Limb (tissue), 2 donors: ENCODE results near the gene MEX3C.

Experiments used
- DNase-seq, 2 donors: peaks; one replicate each; pipeline ENCODE4 v3.0.0-alpha.2; 2016; ENCODE audit errors: extremely low spot score in 2 of 2

MEX3C gene

DNA sequence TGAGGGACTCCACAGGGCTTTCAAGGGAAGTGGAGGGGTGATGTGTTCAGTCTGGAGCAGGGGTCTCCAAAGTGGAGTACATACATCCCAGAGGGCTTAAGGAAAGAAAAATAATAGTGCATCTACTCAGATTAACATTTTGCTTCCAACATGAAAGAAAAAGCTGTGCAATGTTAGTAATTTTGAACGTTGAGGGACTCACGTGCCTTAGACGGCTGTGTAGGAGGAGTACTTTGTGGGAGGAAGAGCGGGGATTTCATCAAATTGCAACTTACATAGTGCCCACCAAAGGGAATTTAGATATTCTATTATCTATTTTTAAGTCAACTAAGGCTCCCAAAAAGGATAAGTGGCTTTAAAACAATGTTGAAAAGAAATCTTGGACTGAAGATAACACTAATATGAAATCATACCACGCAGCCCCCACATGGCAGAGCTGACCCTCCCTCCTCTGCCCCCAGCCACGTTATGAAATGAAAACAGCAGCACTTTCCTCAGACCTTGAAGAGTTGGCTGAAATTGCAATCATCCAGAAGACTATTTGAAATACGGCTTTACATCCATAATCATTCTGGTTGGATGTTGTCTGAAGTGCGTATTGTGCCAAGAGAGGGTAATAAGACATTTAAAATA, 42.9 kb downstream of the MEX3C start:
- DNase-seq = no peak

GRCh38 chr18:51153659-51154371, 43.7 kb downstream of the MEX3C start:
- peak; percentile 25 to 58 for DNase-seq

- DNase-seq = no peak
Measured at GRCh38 chr18:51151568-51152511, 45.6 kb downstream of the MEX3C start.

DNA sequence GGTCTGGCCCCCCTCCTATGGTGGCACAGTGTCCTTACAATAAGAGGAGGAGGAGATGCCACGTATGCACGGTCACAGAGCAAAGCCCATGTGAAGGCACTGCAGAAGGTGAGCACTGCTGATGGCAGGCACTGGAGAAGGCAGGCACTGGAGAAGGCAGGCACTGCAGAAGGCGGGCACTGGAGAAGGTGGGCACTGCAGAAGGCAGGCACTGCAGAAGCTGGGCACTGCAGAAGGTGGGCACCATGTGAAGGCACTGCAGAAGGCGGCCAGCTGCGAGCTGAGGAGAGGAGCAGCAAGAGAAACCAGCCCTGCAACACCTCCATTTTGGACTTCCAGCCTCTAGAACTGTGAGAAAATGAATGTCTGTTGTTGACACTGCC, 46.3 kb downstream of the MEX3C start:
- no peak for DNase-seq

GRCh38 chr18:51150113-51150700, 47.3 kb downstream of the MEX3C start:
- DNase-seq = no peak

GRCh38 chr18:51149670-51150069, 47.8 kb downstream of the MEX3C start:
- DNase-seq = no peak

GRCh38 chr18:51146909-51147308, 50.6 kb downstream of the MEX3C start:
- no peak for DNase-seq

- no peak for DNase-seq
Measured at GRCh38 chr18:51138936-51139335, 58.5 kb downstream of the MEX3C start.

GRCh38 chr18:51137891-51138290, 59.6 kb downstream of the MEX3C start:
- no peak for DNase-seq

- DNase-seq = no peak
Measured at GRCh38 chr18:51137026-51137729, 60.3 kb downstream of the MEX3C start.

DNA sequence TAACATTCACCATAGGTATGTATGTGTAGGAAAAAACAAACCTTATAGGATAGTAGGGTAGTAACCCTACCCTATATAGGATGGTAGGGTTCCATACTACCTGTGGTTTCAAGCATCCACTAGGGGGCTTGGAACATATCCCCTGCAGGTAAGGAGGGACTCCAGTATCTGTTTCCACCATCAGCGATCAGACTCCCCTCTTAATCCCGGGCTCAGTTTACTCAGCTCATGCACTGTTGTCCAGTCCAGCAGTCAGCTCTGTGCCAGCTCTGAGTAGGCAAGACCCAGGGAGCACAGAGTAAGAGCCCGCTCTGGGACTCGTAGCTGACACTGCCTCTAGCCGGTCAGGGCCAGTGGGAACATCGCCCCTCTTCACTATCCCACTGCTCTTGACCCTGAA, 61.7 kb downstream of the MEX3C start:
- no peak for DNase-seq

- no peak for DNase-seq
Measured at GRCh38 chr18:51135364-51135763, 62.1 kb downstream of the MEX3C start.

GRCh38 chr18:51134721-51135120, 62.8 kb downstream of the MEX3C start:
- no peak for DNase-seq

DNA sequence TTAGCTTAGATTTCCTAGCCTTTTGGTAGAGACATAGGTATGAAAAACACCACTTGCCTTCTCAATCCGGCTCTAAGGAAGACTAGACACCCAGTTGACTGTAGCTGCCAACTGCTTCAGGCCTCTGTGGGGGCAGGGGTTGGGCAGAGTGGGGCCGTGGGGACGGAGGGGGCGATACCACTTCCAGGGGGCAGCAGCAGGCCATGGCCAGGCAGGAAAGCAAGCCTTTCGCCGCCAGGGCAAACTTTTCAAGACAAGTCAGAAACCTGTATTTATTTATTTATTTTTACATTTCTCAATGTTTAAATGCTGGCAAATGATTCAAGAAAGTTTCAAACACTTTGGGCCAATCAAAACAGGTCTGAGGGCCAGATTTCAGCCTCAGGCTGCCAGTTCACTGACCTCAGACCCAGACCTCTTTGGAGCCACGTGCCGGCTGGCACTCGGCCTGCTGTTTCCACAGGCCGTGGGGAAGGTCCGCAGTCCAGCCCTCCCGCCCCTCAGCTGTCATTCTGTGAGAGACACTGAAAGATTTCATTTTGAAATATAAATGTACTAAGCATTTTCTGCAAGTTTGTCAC, 63.8 kb downstream of the MEX3C start:
- no peak for DNase-seq

GRCh38 chr18:51132256-51132935, 65.1 kb downstream of the MEX3C start:
- no peak for DNase-seq

DNA sequence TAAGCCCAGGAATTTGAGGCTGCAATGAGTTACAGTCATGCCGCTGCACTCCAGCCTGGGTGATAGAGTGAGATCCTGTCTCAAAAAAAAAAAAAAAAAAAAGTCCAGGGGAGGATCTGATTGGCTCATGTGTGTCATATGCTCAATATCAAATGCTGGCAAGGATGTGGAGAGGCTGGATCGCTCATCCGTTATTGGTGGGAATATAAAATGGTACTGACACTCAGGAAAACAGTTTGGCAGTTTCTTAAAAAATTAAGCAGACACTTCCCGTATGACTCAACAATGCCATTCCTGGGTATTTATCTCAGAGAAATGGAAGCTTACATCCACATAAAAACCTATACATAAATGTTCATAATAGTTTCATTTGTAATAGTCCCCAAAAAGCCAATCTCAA, 68.9 kb downstream of the MEX3C start:
- DNase-seq = no peak

- no peak for DNase-seq
Measured at GRCh38 chr18:51127664-51128063, 69.8 kb downstream of the MEX3C start.

DNA sequence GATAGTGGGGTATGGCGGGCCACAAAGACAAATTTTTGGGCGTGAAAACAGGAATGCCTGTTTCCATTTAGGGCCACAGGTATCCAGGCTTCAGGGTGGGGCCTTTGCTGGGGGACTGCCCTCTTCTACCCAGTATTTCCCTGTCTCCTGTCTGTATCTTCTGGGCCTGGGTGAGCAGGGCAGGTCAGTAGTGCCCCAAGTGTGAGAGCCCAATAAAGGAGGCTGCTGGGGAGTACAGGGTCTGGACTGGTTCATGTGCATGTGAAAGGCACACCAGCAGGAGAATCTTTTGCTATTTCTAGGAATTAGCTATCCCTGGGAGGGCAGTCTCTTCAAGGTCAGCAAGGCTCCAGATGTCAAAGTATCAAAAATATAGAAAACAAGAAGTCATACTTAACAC, 71.5 kb downstream of the MEX3C start:
- no peak for DNase-seq
